Measurements from ENCODE around the gene CRADD. TPM values are rescaled to one million over a fixed set of nuclear protein-coding genes. Genes with fewer than 3 reads are reported as not detected.

The CRADD gene
- polyA plus RNA-seq, 4 donors = 11.3 to 16.2 (median 14.2) TPM

GRCh38 chr12:93734784-93735183 is 57.6 kb downstream of the CRADD start:
- no peak for DNase-seq (ENCODE audit: low read depth in 4 of 4, low spot score in 3 of 4)

- no peak for DNase-seq (ENCODE audit: low read depth in 4 of 4, low spot score in 3 of 4)
Observed at GRCh38 chr12:93736640-93737178, 59.5 kb downstream of the CRADD start.

- no peak for DNase-seq (ENCODE audit: low read depth in 4 of 4, low spot score in 3 of 4)
Observed at GRCh38 chr12:93737457-93738198, 60.5 kb downstream of the CRADD start.

- no peak for DNase-seq (ENCODE audit: low read depth in 4 of 4, low spot score in 3 of 4)
Observed at GRCh38 chr12:93738199-93739058, 61.3 kb downstream of the CRADD start.

- no peak for DNase-seq (ENCODE audit: low read depth in 4 of 4, low spot score in 3 of 4)
Observed at GRCh38 chr12:93740751-93741150, 63.6 kb downstream of the CRADD start.

GRCh38 chr12:93741659-93742109 is 64.5 kb downstream of the CRADD start:
- DNase-seq (ENCODE audit: low read depth in 4 of 4, low spot score in 3 of 4) = peak in 1 of 4 donors; percentile 41

- DNase-seq (ENCODE audit: low read depth in 4 of 4, low spot score in 3 of 4) = peak; percentile 56 to 72 (median 62)
Observed at GRCh38 chr12:93742110-93742934, 65.1 kb downstream of the CRADD start.

- no peak for DNase-seq (ENCODE audit: low read depth in 4 of 4, low spot score in 3 of 4)
Observed at GRCh38 chr12:93743229-93743998, 66.2 kb downstream of the CRADD start.

- DNase-seq (ENCODE audit: low read depth in 4 of 4, low spot score in 3 of 4) = no peak
Observed at GRCh38 chr12:93743999-93744689, 67.0 kb downstream of the CRADD start.

GRCh38 chr12:93745286-93745685 is 68.1 kb downstream of the CRADD start:
- no peak for DNase-seq (ENCODE audit: low read depth in 4 of 4, low spot score in 3 of 4)

GRCh38 chr12:93746572-93747168 is 69.5 kb downstream of the CRADD start:
- DNase-seq (ENCODE audit: low read depth in 4 of 4, low spot score in 3 of 4) = no peak

- DNase-seq (ENCODE audit: low read depth in 4 of 4, low spot score in 3 of 4) = no peak
Observed at GRCh38 chr12:93748672-93749383, 71.7 kb downstream of the CRADD start.

- DNase-seq (ENCODE audit: low read depth in 4 of 4, low spot score in 3 of 4) = no peak
Observed at GRCh38 chr12:93749515-93749914, 72.3 kb downstream of the CRADD start.

- no peak for DNase-seq (ENCODE audit: low read depth in 4 of 4, low spot score in 3 of 4)
Observed at GRCh38 chr12:93750056-93750455, 72.9 kb downstream of the CRADD start.

- DNase-seq (ENCODE audit: low read depth in 4 of 4, low spot score in 3 of 4) = no peak
Observed at GRCh38 chr12:93751864-93752610, 74.9 kb downstream of the CRADD start.

- DNase-seq (ENCODE audit: low read depth in 4 of 4, low spot score in 3 of 4) = no peak
Observed at GRCh38 chr12:93753285-93753684, 76.1 kb downstream of the CRADD start.

- no peak for DNase-seq (ENCODE audit: low read depth in 4 of 4, low spot score in 3 of 4)
Observed at GRCh38 chr12:93753838-93754429, 76.8 kb downstream of the CRADD start.
